ENCODE data around the gene PPIE. TPM values are rescaled to one million over a fixed set of nuclear protein-coding genes. Genes with fewer than 3 reads are reported as not detected.

PPIE gene
- total and polyA plus RNA-seq, 2 experiments from 2014 or later, result 27.8 to 51.9 TPM

DNA sequence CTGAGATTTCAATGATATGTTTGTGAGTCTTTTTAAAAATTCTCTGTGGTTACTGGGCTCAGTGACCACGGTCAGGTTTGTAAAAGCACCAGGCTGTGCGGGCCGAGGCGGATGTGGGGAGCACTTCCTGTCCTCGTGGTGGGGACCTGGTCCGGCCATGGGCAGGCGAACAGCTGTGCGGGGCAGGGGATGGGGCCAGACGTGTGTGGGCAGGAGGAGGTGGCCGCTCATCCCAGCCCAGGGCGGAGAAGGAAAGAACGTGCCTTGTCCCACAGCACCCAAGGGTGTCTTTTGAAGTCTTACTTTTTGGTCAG, 37.7 kb downstream of the PPIE start:
- no peak for ATAC-seq
- peaks cover 8% of the 10 kb centered on the region for H3K27me3 Mint-ChIP-seq (ENCODE audit: insufficient read depth, low read depth, poor library complexity)

More for the DNA sequence above, 37.7 kb downstream of the PPIE start:
- Histone ChIP-seq H3F3A (replicated peaks; ENCODE audit: low read depth) (no peaks in the 10 kb centered on the region), H3K4me3 (no peak overlapping the region), H4K20me1 (replicated peaks; ENCODE audit: insufficient read depth) (no peaks in the 10 kb centered on the region), H3K27ac (ENCODE audit: low read depth) (no peak overlapping the region), H3K4me1 (ENCODE audit: insufficient read depth) (no peaks in the 10 kb centered on the region), H3K27me3 (ENCODE audit: insufficient read depth) (peaks cover 9% of the 10 kb centered on the region), H3K79me2 (replicated peaks; ENCODE audit: insufficient read depth) (no peaks in the 10 kb centered on the region), H2AFZ (no peak overlapping the region), H3K4me2 (no peak overlapping the region), H3K36me3 (ENCODE audit: insufficient read depth) (no peaks in the 10 kb centered on the region), H3K9me2 (ENCODE audit: insufficient read depth) (no peaks in the 10 kb centered on the region)
- DNase-seq (ENCODE audit: low spot score), result no peak
- Mint-ChIP-seq H3K9me3 (no peaks in the 10 kb centered on the region), H3K27ac (no peak overlapping the region), H3K4me1 (peaks cover 4% of the 10 kb centered on the region; the same call in 2 of the 3 replicates), H3K36me3 (ENCODE audit: low read depth) (no peaks in the 10 kb centered on the region), H3K4me3 (no peak overlapping the region)
- no peak for TF ChIP-seq ZNF331 (CRISPR knock-in tag; IDR thresholded peaks at IDR 0.05; ENCODE audit: low read depth)
- no peak for TF ChIP-seq NANOG (IDR thresholded peaks at IDR 0.05; ENCODE audit: borderline replicate concordance)
- TF ChIP-seq EZH2 (IDR thresholded peaks at IDR 0.05; ENCODE audit: low read depth, unreplicated experiment), result no peak
- no peak for TF ChIP-seq CREB1 (CRISPR knock-in tag; IDR thresholded peaks at IDR 0.05; ENCODE audit: low read depth)
- TF ChIP-seq EZH2phosphoT487 (IDR thresholded peaks at IDR 0.05; ENCODE audit: unreplicated experiment), result no peak
- TF ChIP-seq, protein P1, sequence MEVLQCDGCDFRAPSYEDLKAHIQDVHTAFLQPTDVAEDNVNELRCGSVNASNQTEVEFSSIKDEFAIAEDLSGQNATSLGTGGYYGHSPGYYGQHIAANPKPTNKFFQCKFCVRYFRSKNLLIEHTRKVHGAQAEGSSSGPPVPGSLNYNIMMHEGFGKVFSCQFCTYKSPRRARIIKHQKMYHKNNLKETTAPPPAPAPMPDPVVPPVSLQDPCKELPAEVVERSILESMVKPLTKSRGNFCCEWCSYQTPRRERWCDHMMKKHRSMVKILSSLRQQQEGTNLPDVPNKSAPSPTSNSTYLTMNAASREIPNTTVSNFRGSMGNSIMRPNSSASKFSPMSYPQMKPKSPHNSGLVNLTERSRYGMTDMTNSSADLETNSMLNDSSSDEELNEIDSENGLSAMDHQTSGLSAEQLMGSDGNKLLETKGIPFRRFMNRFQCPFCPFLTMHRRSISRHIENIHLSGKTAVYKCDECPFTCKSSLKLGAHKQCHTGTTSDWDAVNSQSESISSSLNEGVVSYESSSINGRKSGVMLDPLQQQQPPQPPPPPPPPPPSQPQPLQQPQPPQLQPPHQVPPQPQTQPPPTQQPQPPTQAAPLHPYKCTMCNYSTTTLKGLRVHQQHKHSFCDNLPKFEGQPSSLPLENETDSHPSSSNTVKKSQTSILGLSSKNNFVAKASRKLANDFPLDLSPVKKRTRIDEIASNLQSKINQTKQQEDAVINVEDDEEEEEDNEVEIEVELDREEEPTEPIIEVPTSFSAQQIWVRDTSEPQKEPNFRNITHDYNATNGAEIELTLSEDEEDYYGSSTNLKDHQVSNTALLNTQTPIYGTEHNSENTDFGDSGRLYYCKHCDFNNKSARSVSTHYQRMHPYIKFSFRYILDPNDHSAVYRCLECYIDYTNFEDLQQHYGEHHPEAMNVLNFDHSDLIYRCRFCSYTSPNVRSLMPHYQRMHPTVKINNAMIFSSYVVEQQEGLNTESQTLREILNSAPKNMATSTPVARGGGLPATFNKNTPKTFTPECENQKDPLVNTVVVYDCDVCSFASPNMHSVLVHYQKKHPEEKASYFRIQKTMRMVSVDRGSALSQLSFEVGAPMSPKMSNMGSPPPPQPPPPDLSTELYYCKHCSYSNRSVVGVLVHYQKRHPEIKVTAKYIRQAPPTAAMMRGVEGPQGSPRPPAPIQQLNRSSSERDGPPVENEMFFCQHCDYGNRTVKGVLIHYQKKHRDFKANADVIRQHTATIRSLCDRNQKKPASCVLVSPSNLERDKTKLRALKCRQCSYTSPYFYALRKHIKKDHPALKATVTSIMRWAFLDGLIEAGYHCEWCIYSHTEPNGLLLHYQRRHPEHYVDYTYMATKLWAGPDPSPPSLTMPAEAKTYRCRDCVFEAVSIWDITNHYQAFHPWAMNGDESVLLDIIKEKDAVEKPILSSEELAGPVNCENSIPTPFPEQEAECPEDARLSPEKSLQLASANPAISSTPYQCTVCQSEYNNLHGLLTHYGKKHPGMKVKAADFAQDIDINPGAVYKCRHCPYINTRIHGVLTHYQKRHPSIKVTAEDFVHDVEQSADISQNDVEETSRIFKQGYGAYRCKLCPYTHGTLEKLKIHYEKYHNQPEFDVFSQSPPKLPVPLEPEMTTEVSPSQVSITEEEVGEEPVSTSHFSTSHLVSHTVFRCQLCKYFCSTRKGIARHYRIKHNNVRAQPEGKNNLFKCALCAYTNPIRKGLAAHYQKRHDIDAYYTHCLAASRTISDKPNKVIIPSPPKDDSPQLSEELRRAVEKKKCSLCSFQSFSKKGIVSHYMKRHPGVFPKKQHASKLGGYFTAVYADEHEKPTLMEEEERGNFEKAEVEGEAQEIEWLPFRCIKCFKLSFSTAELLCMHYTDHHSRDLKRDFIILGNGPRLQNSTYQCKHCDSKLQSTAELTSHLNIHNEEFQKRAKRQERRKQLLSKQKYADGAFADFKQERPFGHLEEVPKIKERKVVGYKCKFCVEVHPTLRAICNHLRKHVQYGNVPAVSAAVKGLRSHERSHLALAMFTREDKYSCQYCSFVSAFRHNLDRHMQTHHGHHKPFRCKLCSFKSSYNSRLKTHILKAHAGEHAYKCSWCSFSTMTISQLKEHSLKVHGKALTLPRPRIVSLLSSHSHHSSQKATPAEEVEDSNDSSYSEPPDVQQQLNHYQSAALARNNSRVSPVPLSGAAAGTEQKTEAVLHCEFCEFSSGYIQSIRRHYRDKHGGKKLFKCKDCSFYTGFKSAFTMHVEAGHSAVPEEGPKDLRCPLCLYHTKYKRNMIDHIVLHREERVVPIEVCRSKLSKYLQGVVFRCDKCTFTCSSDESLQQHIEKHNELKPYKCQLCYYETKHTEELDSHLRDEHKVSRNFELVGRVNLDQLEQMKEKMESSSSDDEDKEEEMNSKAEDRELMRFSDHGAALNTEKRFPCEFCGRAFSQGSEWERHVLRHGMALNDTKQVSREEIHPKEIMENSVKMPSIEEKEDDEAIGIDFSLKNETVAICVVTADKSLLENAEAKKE (CRISPR knock-in tag; IDR thresholded peaks at IDR 0.05), result no peak
